Suprapubic skin (tissue), 4 donors: ENCODE measurements around the gene CACNA1A.
"Not testable (repeated sequence)": the region's sequence is repeated elsewhere in the genome, so short reads cannot be mapped to it uniquely, and the experiment has no call there.

Experiments
- EP300 ChIP-seq: sonication (generic); formaldehyde crosslinking; IDR thresholded peaks from one replicate; pipeline ENCODE4 v1.6.1; 2017; ENCODE audit warnings: antibody characterized with exemption
- POLR2A ChIP-seq, 2 donors: fragments of 450-650 bp; IDR thresholded peaks; one replicate each; pipeline ENCODE4 v1.6.1; 2017; ENCODE audit warnings: antibody characterized with exemption in 2 of 2, mild to moderate bottlenecking in 2 of 2, moderate library complexity in 2 of 2
- POLR2AphosphoS5 ChIP-seq, 3 donors: sonication (generic); formaldehyde crosslinking; IDR thresholded peaks; one replicate each; pipeline ENCODE4 v1.6.1; 2017; ENCODE audit warnings: antibody characterized with exemption in 3 of 3
- TF ChIP-seq, protein P1 (sequence below), 2 donors: fragments of 200-600 bp in 1 of 2; fragments of 450-650 bp in 1 of 2; sonication (generic) in 1 of 2; IDR thresholded peaks; one replicate each; pipeline ENCODE4 v1.5.1; 2016 to 2019; ENCODE audit warnings: antibody characterized with exemption in 2 of 2, mild to moderate bottlenecking in 1 of 2, moderate library complexity in 1 of 2

DNA sequence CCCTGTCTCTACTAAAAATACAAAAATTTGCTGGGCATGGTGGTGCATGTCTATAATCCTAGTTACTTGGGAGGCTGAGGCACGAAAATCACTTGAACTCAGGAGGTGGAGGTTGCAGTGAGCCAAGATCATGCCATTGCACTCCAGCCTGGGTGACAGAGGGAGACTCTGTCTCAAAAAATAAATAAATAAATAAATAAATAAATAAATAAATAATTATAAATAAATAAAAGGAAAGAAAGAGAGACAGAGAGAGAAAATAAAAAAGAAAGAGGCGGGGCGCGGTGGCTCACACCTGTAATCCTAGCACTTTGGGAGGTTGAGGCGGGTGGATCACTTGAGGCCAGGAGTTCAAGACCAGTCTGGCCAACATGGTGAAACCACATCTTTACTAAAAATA lies 328.7 kb downstream of the CACNA1A start:
- TF ChIP-seq POLR2A (IDR thresholded peaks at IDR 0.05); POLR2AphosphoS5 (IDR thresholded peaks at IDR 0.05); EP300: not testable (repeated sequence)
- TF ChIP-seq, protein P1, sequence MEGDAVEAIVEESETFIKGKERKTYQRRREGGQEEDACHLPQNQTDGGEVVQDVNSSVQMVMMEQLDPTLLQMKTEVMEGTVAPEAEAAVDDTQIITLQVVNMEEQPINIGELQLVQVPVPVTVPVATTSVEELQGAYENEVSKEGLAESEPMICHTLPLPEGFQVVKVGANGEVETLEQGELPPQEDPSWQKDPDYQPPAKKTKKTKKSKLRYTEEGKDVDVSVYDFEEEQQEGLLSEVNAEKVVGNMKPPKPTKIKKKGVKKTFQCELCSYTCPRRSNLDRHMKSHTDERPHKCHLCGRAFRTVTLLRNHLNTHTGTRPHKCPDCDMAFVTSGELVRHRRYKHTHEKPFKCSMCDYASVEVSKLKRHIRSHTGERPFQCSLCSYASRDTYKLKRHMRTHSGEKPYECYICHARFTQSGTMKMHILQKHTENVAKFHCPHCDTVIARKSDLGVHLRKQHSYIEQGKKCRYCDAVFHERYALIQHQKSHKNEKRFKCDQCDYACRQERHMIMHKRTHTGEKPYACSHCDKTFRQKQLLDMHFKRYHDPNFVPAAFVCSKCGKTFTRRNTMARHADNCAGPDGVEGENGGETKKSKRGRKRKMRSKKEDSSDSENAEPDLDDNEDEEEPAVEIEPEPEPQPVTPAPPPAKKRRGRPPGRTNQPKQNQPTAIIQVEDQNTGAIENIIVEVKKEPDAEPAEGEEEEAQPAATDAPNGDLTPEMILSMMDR (IDR thresholded peaks at IDR 0.05) = not testable (repeated sequence)
